ENCODE results near the gene TFPI.

- TF ChIP-seq CTCF (IDR thresholded peaks at IDR 0.05) (no peak), ETV6 (CRISPR knock-in tag; IDR thresholded peaks at IDR 0.05) (no peak), NFYB (CRISPR knock-in tag; conservative IDR thresholded peaks at IDR 0.05; ENCODE audit: low read depth) (no peak), SP1 (CRISPR knock-in tag; conservative IDR thresholded peaks at IDR 0.05) (no peak), ATF2 (CRISPR knock-in tag; IDR thresholded peaks at IDR 0.05; ENCODE audit: borderline replicate concordance, low read depth) (no peak), ELF4 (CRISPR knock-in tag; IDR thresholded peaks at IDR 0.05; ENCODE audit: low read depth) (no peak), NFE2L1 (CRISPR knock-in tag; IDR thresholded peaks at IDR 0.05) (no peak), KAT7 (CRISPR knock-in tag; IDR thresholded peaks at IDR 0.05; ENCODE audit: borderline replicate concordance) (no peak)
- TF ChIP-seq, protein P1, sequence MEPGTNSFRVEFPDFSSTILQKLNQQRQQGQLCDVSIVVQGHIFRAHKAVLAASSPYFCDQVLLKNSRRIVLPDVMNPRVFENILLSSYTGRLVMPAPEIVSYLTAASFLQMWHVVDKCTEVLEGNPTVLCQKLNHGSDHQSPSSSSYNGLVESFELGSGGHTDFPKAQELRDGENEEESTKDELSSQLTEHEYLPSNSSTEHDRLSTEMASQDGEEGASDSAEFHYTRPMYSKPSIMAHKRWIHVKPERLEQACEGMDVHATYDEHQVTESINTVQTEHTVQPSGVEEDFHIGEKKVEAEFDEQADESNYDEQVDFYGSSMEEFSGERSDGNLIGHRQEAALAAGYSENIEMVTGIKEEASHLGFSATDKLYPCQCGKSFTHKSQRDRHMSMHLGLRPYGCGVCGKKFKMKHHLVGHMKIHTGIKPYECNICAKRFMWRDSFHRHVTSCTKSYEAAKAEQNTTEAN (CRISPR knock-in tag; IDR thresholded peaks at IDR 0.05), result no peak
- TF ChIP-seq, protein P2, sequence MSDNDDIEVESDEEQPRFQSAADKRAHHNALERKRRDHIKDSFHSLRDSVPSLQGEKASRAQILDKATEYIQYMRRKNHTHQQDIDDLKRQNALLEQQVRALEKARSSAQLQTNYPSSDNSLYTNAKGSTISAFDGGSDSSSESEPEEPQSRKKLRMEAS (CRISPR knock-in tag; IDR thresholded peaks at IDR 0.05), result no peak
Observed at GRCh38 chr2:187593098-187593497, 38.9 kb upstream of the TFPI start.
